Activated T-helper 1 cell treated with anti-CD3 and anti-CD28 coated beads, Interleukin-2, amount 50 U/mL, for 16 hours (primary cell): ENCODE measurements around the gene COMMD10.

Source experiments
- DNase-seq, 2 donors: peaks; one replicate each; pipeline ENCODE4 v3.0.0-alpha.2; 2020; ENCODE audit warnings: low read depth in 1 of 2, low spot score in 1 of 2

The COMMD10 gene

DNA sequence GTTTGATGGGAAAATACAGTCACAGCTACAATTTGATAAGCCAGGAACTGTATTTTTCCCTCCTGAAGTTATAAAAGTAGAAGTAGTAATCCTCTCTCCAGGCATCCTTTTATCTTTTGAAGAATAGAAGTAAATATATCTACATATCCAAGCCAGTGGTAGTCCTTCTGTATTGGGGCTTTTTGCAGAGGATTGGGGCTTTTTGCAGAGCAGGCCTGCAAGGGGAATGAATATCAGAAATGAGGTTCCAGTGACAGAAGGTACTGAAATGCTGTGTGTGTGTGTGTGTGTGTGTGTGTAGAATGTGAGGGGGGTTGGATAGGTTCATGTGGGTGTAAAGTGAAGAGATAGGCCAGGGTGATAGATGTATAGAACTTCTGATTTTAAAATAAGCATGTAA is 127.4 kb downstream of the COMMD10 start:
- DNase-seq = no peak

DNA sequence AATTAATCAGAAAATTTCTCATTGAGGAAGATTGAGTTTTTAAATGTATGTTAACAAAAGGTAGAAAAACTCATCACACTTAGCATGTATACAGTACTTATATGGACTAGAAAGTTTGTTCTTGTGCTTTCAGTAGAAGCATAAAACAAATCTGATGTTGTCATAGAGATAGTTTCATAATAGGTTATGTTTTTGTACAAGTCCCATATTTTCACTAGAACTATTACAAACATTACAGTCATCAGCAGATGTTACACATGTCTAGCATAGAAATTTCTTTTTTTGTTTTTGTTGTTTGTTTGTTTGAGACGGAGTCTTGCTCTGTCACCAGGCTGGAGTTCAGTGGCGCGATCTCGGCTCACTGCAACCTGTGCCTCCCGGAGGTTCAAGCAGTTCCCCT is 131.4 kb downstream of the COMMD10 start:
- no peak for DNase-seq

GRCh38 chr5:116225281-116225922 is 140.6 kb downstream of the COMMD10 start:
- DNase-seq = no peak

- DNase-seq = no peak
Observed at GRCh38 chr5:116229131-116229689, 144.4 kb downstream of the COMMD10 start.

- no peak for DNase-seq
Observed at GRCh38 chr5:116231288-116231687, 146.5 kb downstream of the COMMD10 start.

GRCh38 chr5:116234681-116235080 is 149.9 kb downstream of the COMMD10 start:
- no peak for DNase-seq

DNA sequence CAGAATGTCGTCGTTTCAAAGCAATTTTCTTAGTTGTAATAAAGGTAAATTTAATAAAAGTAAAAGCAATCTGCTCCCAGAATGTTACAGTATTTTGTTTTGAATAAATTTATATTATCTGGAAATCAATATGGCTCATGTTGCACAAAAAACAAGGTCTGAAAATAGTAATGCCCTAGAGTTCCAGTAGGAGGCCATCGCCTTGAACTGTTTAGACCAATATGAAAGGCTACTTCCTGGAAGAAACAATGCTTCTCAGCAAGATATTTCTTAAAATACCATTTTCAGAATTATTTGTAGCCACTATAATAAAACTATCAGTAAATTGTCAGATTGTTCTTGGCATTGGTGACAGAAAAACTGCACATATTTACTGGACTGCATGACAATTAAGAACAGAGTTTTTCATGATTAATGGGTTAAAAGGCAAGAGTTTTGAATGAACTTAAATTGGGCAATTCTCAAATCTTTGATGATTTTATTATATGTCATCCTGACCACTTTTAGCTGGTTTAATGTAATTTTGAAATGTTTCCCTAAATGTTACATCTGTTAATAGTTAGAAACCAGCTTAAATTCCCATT is 153.2 kb downstream of the COMMD10 start:
- no peak for DNase-seq

- no peak for DNase-seq
Observed at GRCh38 chr5:116242343-116242742, 157.5 kb downstream of the COMMD10 start.

- DNase-seq = no peak
Observed at GRCh38 chr5:116248432-116248831, 163.6 kb downstream of the COMMD10 start.

DNA sequence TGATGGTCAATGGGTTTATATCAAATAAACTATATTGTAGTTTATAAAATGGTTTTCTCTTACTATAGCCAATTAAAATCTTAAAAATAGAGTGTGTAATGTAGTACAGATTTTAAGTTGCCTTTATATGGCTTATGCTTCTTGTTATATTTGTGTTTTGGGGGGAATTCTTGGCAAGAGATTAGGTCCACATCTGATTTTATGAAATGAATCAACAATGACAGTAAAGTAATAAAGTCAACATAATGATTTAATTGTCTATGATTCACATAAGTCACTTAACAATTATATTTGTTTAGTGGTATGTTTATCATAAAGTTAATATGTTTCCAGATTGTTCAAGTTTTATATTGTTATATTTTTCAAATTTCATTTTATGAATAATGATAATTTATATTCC is 164.8 kb downstream of the COMMD10 start:
- DNase-seq = no peak

DNA sequence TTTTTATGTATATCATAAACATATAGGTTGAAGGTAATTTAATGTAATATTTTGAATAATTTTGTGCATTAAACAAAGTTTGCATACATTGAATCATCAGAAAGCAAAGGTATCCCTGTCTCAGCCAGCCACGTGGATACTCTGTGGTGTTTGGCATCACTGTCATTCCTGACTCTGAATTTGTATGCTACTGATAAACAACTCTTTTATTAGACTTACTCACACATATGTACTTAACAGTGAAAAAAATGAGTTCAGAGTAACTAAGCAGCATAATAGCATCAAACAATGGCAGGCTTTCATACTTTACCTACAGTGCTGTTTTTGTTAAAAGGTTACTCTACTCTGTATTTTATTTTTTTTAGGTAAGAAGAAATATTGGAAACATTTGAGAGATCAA is 171.9 kb downstream of the COMMD10 start:
- DNase-seq = no peak

GRCh38 chr5:116265471-116265870 is 180.6 kb downstream of the COMMD10 start:
- no peak for DNase-seq

DNA sequence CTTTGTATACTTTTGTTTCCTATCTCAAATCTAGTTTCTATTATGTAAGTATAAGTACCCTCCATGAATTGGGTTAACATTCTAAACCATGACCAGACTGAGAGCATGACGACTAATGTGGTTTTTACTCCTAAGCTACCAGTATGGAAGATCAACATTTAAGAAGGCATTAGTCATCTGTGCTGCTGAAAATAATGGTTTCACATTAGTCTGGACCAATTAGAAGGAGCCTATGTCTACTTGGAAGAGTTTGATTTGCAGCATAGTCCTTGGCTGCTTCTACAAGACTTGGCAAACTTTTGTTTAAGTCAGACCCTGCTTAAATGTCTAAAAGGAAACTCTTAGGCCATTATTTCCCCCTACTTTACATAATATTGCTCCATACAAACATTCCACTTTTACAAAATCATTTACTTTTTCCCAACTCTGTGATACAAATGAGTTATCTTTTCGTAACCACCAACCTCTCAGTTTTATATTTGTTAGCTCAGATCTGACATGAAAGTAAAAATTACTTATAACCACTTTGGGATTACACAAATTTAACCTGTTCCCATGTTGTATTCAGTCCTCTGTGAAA is 186.7 kb downstream of the COMMD10 start:
- no peak for DNase-seq

DNA sequence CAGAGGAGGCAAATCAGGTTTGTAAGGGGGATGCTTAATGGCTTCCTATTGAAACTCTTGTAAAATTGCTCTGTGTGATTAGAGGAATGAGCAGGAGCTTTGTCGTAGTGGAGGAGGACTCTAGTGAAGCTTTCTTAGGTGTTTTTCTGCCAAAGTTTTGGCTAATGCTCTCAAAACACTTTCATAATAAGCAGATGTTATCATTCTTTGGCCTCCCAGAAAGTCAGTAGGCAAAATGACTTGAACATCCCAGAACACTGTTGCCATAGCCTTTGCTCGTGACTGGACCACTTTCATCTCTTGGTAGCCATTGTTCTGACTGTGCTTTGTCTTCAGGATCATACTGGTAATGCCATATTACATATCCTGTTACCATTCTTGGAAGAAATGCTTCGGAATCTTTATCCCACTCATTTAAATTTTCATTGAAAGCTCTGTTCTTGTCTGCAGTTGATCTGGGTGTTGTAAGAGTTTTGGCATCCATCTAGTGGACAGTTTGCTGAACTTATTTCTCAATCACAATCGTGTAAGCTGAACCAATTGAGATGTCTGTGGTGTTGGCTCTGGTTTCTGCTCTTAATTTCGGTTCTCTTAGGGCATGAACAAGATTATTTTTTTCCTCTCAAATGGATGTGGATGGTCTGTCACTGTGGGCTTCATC is 187.6 kb downstream of the COMMD10 start:
- no peak for DNase-seq

GRCh38 chr5:116273448-116274242 is 188.8 kb downstream of the COMMD10 start:
- no peak for DNase-seq

DNA sequence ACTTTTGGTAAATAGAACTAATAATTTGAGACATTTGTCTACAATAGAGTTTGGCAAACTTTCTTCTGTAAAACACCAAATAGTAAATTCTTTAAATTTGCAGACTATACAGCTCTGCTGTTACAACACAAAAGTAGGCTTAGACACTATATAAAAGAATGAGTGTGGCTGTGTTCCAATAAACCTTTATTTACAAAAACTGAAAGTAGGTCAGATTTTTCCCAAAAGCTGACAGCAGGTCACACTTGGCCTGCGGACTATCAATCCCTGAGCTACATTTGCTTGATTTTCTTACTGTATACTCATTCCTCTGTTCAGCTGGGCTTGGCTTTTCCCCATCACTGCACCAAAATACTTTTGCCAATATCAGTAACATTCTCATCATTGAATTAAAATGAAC is 189.4 kb downstream of the COMMD10 start:
- no peak for DNase-seq

GRCh38 chr5:116275282-116275681 is 190.5 kb downstream of the COMMD10 start:
- DNase-seq = no peak

DNA sequence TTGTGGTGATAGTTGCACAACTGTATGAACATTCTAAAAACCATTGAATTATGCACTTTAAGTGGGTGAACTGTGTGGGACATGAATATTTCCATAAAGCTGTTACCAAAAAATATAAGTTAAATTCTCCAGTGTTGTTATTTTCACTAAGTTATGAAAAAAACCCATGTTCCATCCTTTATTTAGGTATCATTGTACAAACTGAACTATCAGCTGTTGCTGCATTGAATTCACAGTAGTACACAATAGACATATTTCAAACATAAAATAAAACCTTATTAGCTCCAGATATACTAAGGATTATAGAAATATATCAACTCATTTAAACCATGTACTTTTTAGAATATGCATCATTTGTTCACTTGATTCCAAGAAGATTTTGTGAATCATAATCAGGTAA is 192.1 kb downstream of the COMMD10 start:
- DNase-seq = no peak

DNA sequence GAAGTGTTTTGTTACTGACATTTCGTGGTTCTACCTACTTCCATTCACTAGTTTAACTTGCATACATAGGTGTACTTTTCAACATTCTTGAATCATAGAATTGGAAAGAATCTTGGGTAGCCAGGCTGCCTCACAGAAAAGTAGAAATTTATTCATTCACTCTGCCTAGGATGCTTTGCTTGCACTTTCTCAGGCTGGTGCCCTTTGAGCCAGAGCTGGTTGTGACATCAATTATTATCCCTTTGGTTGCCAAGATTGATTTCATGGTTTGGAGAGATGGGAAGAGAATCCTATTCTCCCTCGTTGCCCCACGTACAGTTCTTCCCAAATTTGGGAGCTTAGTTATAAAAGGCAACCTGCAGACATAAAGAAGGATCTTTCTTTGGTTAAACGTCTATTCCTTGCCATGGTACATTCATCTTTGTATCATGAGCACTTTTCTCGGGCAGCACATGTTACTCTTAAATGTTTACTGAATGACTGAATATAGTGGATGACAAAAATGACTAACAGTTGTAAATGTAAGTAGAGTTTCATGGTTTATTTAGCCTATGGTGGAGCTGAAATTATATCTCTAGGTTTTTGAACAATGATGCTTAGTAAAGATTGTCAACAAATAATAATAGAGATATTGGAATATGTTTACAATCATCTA is 195.5 kb downstream of the COMMD10 start:
- DNase-seq = no peak

DNA sequence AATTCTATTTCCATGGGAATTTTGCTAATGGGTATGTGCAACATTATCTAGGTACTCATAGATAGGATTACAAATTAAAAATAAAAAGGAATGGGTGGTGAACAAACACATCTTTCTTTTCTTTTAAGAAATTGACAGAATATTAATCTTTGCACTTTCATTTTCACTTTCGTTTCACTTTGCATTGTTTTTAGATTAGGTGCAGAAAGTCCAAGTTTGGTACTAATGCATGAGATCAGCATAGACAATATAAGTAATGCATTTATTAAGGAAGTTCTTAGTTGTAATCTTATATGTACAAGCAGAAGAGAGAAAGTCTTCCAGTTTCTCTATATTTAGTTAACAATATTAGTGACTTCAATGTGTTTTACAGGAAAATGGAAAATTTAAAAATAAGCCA is 196.5 kb downstream of the COMMD10 start:
- DNase-seq = no peak

DNA sequence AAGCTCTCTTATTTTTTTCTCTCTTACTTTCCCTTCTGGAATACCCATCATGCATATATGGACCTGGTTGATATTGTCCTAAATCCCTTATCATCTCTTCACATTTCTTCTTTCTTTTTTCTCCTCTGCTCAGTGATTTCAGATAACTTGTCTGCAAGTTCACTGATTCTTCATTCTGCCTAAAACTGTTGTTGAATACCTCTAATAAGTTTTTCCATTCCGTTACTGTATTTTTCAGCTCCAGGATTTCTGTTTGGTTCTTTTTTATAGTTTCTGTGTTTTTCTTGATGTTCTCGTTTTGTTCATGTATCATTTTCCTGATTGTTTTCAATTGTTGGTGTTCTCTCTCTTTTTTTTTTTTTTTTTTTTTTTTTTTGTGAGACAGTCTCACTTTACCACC is 203.7 kb downstream of the COMMD10 start:
- no peak for DNase-seq
